ENCODE data around the gene FCHO2. TPM values are rescaled to one million over a fixed set of nuclear protein-coding genes. Genes with fewer than 3 reads are reported as not detected.
A peak's percentile ranks its signal among the peaks of the same experiment; 100 is the strongest.

FCHO2 gene
- total RNA-seq, 1 donor from 2014 or later, result 48.0 TPM

- H3K4me1 Mint-ChIP-seq (ENCODE audit: unreplicated experiment), result peaks cover 36% of the 10 kb centered on the region
- H3K27me3 Mint-ChIP-seq (ENCODE audit: unreplicated experiment), result peaks cover 3% of the 10 kb centered on the region
- H3K36me3 Mint-ChIP-seq (ENCODE audit: unreplicated experiment), result peaks cover 10% of the 10 kb centered on the region
- no peak overlapping the region for H3K27ac Mint-ChIP-seq (ENCODE audit: unreplicated experiment)
- peaks cover 19% of the 10 kb centered on the region for H3K9me3 Mint-ChIP-seq (ENCODE audit: unreplicated experiment)
- TF ChIP-seq CTCF (IDR thresholded peaks at IDR 0.05), result no peak
- peak; percentile 53 for DNase-seq (ENCODE audit: extremely low spot score, unreplicated experiment)
- H3K4me3 Mint-ChIP-seq (ENCODE audit: unreplicated experiment), result no peak overlapping the region
These were observed 156.5 kb downstream of the FCHO2 start for GRCh38 chr5:73112359-73112758.

DNA sequence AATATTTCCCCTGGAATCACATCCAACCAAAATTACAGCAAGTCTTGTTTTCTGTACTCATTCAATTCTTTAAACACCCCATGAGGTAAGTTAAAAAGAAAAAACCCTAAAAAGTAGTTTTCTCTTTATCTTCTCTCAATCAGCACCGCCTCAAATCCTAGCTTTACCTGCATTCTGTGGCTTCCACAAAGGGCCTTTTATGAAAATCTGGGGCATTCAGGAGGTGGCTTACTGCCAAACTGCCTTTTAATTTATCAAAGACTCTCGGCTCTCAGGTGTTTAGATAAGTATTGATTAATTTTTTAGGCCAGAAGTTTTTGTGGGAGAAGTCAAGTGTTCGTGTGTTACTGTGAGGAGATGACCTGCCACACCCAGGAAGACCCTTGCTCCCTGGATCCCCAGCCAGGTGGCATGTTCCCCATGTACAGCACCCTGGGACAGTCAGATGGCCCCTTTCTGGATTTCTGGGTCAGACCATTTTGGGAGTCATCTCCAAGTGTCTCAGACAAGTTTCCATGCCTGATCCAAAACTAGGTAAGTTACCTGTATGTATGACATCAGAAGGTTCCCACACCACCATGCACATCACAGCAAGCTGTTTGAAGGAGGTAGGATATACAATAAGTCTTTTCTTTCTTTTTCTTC, 158.3 kb downstream of the FCHO2 start:
- no peaks in the 10 kb centered on the region for H3K27me3 Mint-ChIP-seq (ENCODE audit: unreplicated experiment)
- no peak for TF ChIP-seq CTCF (IDR thresholded peaks at IDR 0.05)
- H3K4me3 Mint-ChIP-seq (ENCODE audit: unreplicated experiment), result no peak overlapping the region
- DNase-seq (ENCODE audit: extremely low spot score, unreplicated experiment), result peak; percentile 51
- peaks cover 9% of the 10 kb centered on the region for H3K9me3 Mint-ChIP-seq (ENCODE audit: unreplicated experiment)
- peaks cover 51% of the 10 kb centered on the region for H3K4me1 Mint-ChIP-seq (ENCODE audit: unreplicated experiment)
- peaks cover 6% of the 10 kb centered on the region for H3K36me3 Mint-ChIP-seq (ENCODE audit: unreplicated experiment)
- H3K27ac Mint-ChIP-seq (ENCODE audit: unreplicated experiment), result peak overlapping the region; percentile 17

DNA sequence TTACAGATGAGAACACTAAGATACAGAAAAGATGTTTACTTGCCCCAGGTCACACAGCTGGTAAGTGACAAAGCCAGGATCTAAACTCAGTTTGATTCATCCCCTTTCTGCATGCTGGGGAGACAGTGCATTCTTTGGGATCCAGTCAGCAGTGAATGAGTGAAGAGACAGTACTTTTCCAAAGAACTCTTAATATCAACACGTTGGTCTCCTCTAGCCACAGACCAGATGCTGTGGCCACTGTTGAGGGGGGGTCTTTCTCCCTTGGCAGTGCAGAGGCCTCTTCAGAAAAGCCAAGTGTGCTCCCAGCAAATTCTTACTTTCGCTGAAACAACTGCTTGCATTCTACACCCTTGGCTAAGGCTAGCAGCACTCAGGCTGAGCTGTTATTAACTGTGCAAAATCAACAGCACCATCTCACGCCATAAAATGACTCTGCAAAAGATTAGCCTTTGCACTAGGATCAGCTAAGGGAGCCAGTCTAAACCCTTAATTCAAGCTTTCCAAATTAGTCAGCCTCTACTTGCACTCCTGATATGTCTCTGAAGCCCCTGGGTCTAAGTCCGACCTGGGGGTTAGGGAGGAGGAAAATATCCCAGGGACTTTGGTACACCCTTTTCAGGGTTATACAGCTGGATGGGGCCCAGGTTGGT, 159.7 kb downstream of the FCHO2 start:
- Mint-ChIP-seq H3K27ac (ENCODE audit: unreplicated experiment) (peak overlapping the region; percentile 86), H3K36me3 (ENCODE audit: unreplicated experiment) (peaks cover 6% of the 10 kb centered on the region), H3K9me3 (ENCODE audit: unreplicated experiment) (peaks cover 9% of the 10 kb centered on the region), H3K4me1 (ENCODE audit: unreplicated experiment) (peaks cover 58% of the 10 kb centered on the region), H3K27me3 (ENCODE audit: unreplicated experiment) (no peaks in the 10 kb centered on the region), H3K4me3 (ENCODE audit: unreplicated experiment) (peak overlapping the region; percentile 9)
- DNase-seq (ENCODE audit: extremely low spot score, unreplicated experiment), result no peak
- no peak for TF ChIP-seq CTCF (IDR thresholded peaks at IDR 0.05)

DNA sequence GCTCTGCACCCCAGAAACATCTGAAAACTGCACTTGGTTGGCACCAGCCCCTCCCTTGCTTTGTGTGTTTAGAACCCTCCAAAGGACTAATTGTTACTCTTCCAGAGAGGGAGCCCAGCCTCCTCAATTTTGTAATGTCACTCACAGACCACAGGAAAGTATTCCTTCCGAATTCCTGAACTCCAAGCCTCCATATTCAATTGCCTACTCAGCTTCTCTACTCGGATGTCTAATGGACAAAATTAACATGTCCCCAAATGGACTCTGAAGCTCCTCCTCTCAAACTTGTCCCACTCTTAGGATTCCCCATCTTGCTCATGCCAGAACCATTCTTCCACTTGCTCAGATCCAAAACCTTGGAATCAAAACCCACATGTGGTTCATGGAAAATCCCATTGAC, 160.7 kb downstream of the FCHO2 start:
- H3K4me1 Mint-ChIP-seq (ENCODE audit: unreplicated experiment), result peaks cover 64% of the 10 kb centered on the region
- peaks cover 6% of the 10 kb centered on the region for H3K36me3 Mint-ChIP-seq (ENCODE audit: unreplicated experiment)
- no peak overlapping the region for H3K4me3 Mint-ChIP-seq (ENCODE audit: unreplicated experiment)
- no peaks in the 10 kb centered on the region for H3K27me3 Mint-ChIP-seq (ENCODE audit: unreplicated experiment)
- TF ChIP-seq CTCF (IDR thresholded peaks at IDR 0.05), result no peak
- DNase-seq (ENCODE audit: extremely low spot score, unreplicated experiment), result peak; percentile 13
- peak overlapping the region; percentile 86 for H3K27ac Mint-ChIP-seq (ENCODE audit: unreplicated experiment)
- peaks cover 9% of the 10 kb centered on the region for H3K9me3 Mint-ChIP-seq (ENCODE audit: unreplicated experiment)

DNA sequence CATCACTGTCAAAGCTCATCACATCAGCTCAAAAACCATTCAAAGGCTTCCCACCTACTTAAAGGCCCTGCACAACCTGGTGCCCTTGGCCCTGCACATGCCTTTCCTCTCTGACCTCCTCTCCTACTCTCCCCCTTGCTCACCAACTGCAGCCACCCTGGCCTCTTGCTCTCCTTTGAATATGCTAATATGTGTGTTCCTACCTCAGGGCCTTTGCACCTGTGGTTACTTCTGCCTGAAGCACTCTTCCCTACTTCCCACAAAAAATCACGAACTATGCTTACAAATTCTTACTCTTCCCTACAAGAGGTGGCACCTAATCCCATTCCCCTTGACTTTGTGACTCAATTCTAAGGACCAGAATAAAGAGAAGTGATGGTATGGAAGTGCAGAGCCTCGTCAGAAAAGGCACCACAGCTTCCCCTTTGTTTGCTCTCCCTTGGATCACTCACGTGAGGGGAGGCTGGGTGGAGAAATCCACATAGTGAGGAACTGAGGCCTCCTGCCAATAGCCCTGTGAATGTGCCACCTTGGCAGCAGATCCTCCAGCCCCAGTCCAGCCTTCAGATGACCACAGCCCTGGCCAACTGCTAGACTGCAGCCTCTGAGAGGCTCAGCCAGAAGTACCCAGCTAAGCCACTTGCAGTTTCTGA, 161.4 kb downstream of the FCHO2 start:
- Mint-ChIP-seq H3K27ac (ENCODE audit: unreplicated experiment) (peak overlapping the region; percentile 86), H3K4me1 (ENCODE audit: unreplicated experiment) (peaks cover 68% of the 10 kb centered on the region), H3K36me3 (ENCODE audit: unreplicated experiment) (peaks cover 6% of the 10 kb centered on the region), H3K4me3 (ENCODE audit: unreplicated experiment) (no peak overlapping the region), H3K9me3 (ENCODE audit: unreplicated experiment) (peaks cover 9% of the 10 kb centered on the region), H3K27me3 (ENCODE audit: unreplicated experiment) (no peaks in the 10 kb centered on the region)
- no peak for TF ChIP-seq CTCF (IDR thresholded peaks at IDR 0.05)
- DNase-seq (ENCODE audit: extremely low spot score, unreplicated experiment), result peak; percentile 27

All from osteocyte (in vitro differentiated cells).